T-cell (primary cell): ENCODE results near the gene PLCG1. TPM values are rescaled to one million over a fixed set of nuclear protein-coding genes. Genes with fewer than 3 reads are reported as not detected.

ENCODE experiments used
- ATAC-seq, 4 experiments: fragments of 200-7000 bp in 3 of 4; fragments of 150-1000 bp in 1 of 4; cut with Tn5 transposase; replicated peaks in 1 of 4; 1 replicate in 3 of 4; 2 replicates in 1 of 4; pipeline ENCODE4 v1.10.0; 2021; ENCODE audit warnings: moderate library complexity in 3 of 4, mild to moderate bottlenecking in 2 of 4, moderate number of reproducible peaks in 1 of 4
- CTCF ChIA-PET, 2 donors: fragments of 300-600 bp; sonication (Branson Sonifier 250); formaldehyde crosslinking; loops; one replicate each; lab custom pipeline; 2022; ENCODE audit warnings: antibody characterized with exemption in 2 of 2; lab: Charles Lee
- POLR2A ChIA-PET, 2 donors: fragments of 300-600 bp; sonication (Branson Sonifier 250); formaldehyde crosslinking; loops; one replicate each; lab custom pipeline; 2022; ENCODE audit warnings: antibody characterized with exemption in 2 of 2; lab: Charles Lee
- DNase-seq, 35 experiments: peaks; one replicate each; pipeline versions ENCODE4 v3.0.0 to v3.0.0-alpha.2; 2013 to 2023
- H3K27ac ChIP-seq: one replicate; pipeline ENCODE4 v1.5.1; 2013; ENCODE audit warnings: low read length
- H3K27me3 ChIP-seq, 2 experiments: replicated peaks in 1 of 2; 1 replicate in 1 of 2; 2 replicates in 1 of 2; pipeline versions ENCODE4 v1.6.1 to v1.7.0; 2013; ENCODE audit warnings: low read length in 1 of 2, mixed read lengths in 1 of 2; ENCODE audit not compliant: control insufficient read depth in 2 of 2, insufficient read depth in 2 of 2; ENCODE audit errors: extremely low read depth in 1 of 2
- H3K36me3 ChIP-seq, 2 donors: 1 replicate in 1 of 2; 2 replicates in 1 of 2; pipeline versions ENCODE4 v1.6.1 to v1.7.0; 2013; ENCODE audit warnings: low read length in 1 of 2; ENCODE audit not compliant: control insufficient read depth in 2 of 2, insufficient read depth in 1 of 2; ENCODE audit errors: extremely low read depth in 1 of 2
- H3K4me1 ChIP-seq, 2 experiments: 1 replicate in 1 of 2; 2 replicates in 1 of 2; pipeline versions ENCODE4 v1.6.1 to v1.7.0; 2013; ENCODE audit warnings: low read length in 2 of 2, mixed read lengths in 1 of 2; ENCODE audit not compliant: insufficient read depth in 2 of 2, control insufficient read depth in 1 of 2; ENCODE audit errors: extremely low read depth in 1 of 2
- H3K4me3 ChIP-seq, 2 donors: 1 replicate in 1 of 2; 2 replicates in 1 of 2; pipeline versions ENCODE4 v1.5.1 to v1.7.0; 2013; ENCODE audit warnings: mild to moderate bottlenecking in 2 of 2, low read length in 1 of 2, moderate library complexity in 1 of 2; ENCODE audit not compliant: control insufficient read depth in 1 of 2; ENCODE audit errors: extremely low read depth in 1 of 2
- H3K9me3 ChIP-seq: 2 replicates; pipeline ENCODE4 v1.7.0; 2013
- H3K27ac Mint-ChIP-seq, 2 donors: one replicate each; pipeline ENCODE4 v1.8.0; 2020 to 2021; ENCODE audit warnings: mild to moderate bottlenecking in 2 of 2, mixed read lengths in 2 of 2
- H3K27me3 Mint-ChIP-seq, 2 donors: one replicate each; pipeline ENCODE4 v1.8.0; 2021 to 2022; ENCODE audit warnings: mixed read lengths in 2 of 2
- H3K36me3 Mint-ChIP-seq: one replicate; pipeline ENCODE4 v1.8.0; 2021; ENCODE audit warnings: mixed read lengths
- H3K4me1 Mint-ChIP-seq, 3 donors: one replicate each; pipeline ENCODE4 v1.8.0; 2020 to 2022; ENCODE audit warnings: mixed read lengths in 3 of 3, mild to moderate bottlenecking in 1 of 3
- H3K4me3 Mint-ChIP-seq, 3 donors: one replicate each; pipeline ENCODE4 v1.8.0; 2020 to 2022; ENCODE audit warnings: mild to moderate bottlenecking in 3 of 3, mixed read lengths in 3 of 3, moderate library complexity in 3 of 3
- H3K9me3 Mint-ChIP-seq, 3 donors: one replicate each; pipeline ENCODE4 v1.8.0; 2020 to 2022; ENCODE audit warnings: mixed read lengths in 3 of 3
- WGBS: methylation state at CpG from one replicate; pipeline ENCODE4 v1.1.5; 2013; ENCODE audit warnings: missing lambda C conversion rate; ENCODE audit not compliant: insufficient coverage; 5-methylcytosine and 5-hydroxymethylcytosine counted together
- total RNA-seq, 35 experiments: library from RNA in 6 of 35; stranded (reverse) in 6 of 35; fragments of 120-200 nt in 1 of 35; gene quantifications; one replicate each; pipeline versions ENCODE4 v1.2.1 to v1.2.4 and lab custom pipeline; 2013 to 2026

The PLCG1 gene
- total RNA-seq, 5 donors from 2014 or later (not counting 1 experiment from before 2014, with no cell fraction given) = 390 to 589 (median 444) TPM

DNA sequence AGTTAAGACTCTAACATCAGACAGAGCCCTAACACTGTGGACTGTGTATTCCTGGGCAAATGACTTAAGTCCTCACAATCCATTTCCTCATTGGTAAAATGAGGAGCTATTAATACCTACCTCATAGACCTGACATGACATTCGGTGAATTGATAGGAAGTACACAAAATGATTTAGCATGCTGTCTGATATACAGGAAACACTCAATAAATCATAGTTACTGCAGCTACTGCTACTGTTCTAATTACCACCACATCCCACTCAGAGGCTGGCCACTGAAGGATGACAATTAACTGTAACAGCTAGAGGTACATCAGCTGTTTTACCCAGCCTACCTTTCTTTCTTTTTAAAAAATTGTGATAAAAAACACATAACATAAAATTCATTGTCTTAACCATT is 87.7 kb downstream of the PLCG1 start:
- H3K9me3 ChIP-seq = no peaks in the 10 kb centered on the region
- ATAC-seq (no peak), DNase-seq (no peak)
- no peaks in the 10 kb centered on the region for H3K27me3 Mint-ChIP-seq
- H3K4me3 Mint-ChIP-seq = no peak overlapping the region
- no peaks in the 10 kb centered on the region for H3K9me3 Mint-ChIP-seq
- no peaks in the 10 kb centered on the region for H3K36me3 ChIP-seq
- peaks cover 5% of the 10 kb centered on the region for H3K36me3 Mint-ChIP-seq
- WGBS = no CpG with 5 or more reads among the region's 1 CpG
- H3K4me3 ChIP-seq = no peak overlapping the region
- peaks cover 0 to 13% (median 0%) of the 10 kb centered on the region in 3 donors for H3K4me1 Mint-ChIP-seq
- H3K27ac Mint-ChIP-seq = no peak overlapping the region
- H3K27me3 ChIP-seq = no peaks in the 10 kb centered on the region
- no peaks in the 10 kb centered on the region for H3K4me1 ChIP-seq
- CTCF ChIA-PET = interaction anchor here (0.8 to 1.2 kb wide), 2 partner anchors 90 to 114 kb away, joined by 3 to 4 read pairs; no protein-coding TSS in a partner anchor
- no peak overlapping the region for H3K27ac ChIP-seq
- POLR2A ChIA-PET = no interaction called here

DNA sequence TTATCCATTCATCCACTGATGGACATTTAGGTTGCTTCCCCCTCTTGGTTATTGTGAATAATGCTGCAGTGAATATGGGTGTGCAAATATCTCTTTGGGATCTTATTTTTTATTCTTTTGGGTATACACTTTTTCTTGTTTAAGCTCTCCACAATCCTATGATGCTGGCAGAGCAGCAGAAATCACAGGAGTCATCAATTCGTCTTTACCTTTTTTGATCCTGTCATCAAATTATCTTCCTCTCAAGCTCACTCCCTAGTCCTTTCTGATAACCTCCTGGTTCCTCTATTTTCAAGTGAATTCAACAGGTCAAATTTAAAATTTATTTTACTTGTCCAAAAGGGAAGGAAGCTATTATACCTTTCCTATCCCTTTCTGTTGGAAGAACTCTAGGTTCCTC is 89.1 kb downstream of the PLCG1 start:
- DNase-seq (no peak), ATAC-seq (no peak)
- Histone ChIP-seq H3K36me3 (no peaks in the 10 kb centered on the region), H3K27ac (no peak overlapping the region), H3K4me1 (peaks cover 0 to 3% of the 10 kb centered on the region in 2 experiments), H3K27me3 (no peaks in the 10 kb centered on the region), H3K4me3 (no peak overlapping the region), H3K9me3 (no peaks in the 10 kb centered on the region)
- Mint-ChIP-seq H3K9me3 (no peaks in the 10 kb centered on the region), H3K36me3 (peaks cover 5% of the 10 kb centered on the region), H3K27me3 (no peaks in the 10 kb centered on the region), H3K4me3 (no peak overlapping the region), H3K27ac (no peak overlapping the region), H3K4me1 (peaks cover 4 to 13% (median 4%) of the 10 kb centered on the region in 3 donors)
- POLR2A ChIA-PET = interaction anchor here in 1 of 2 donors (0.6 kb wide), 1 partner anchor 39 kb away, joined by 3 read pairs; no protein-coding TSS in a partner anchor
- CTCF ChIA-PET = interaction anchor here (0.6 to 1.4 kb wide), 2 partner anchors 8 to 91 kb away, joined by 3 to 4 read pairs; no protein-coding TSS in a partner anchor
- 88% methylated on average over 1 of the region's 1 CpG for WGBS

Other genes with a start within 250 kb of the PLCG1 start
- 10 to 100 TPM; 30.2 to 41.2 (median 38.1) TPM for gene TOP1, start 108.7 kb upstream of the PLCG1 start, total RNA-seq
- gene ZHX3, start 180.2 kb downstream of the PLCG1 start, total RNA-seq = 10 to 100 TPM in 3 of 5 donors, 1 to 10 TPM in 2; 7.0 to 11.1 (median 10.5) TPM
- gene LPIN3, start 203.3 kb downstream of the PLCG1 start, total RNA-seq = under 1 TPM; 0.16 to 0.80 (median 0.46) TPM
- gene EMILIN3, start 229.3 kb downstream of the PLCG1 start, total RNA-seq = not detected